HEK293 (cell line): ENCODE results near the gene TPRN.
A peak's percentile ranks its signal among the peaks of the same experiment; 100 is the strongest.

ENCODE experiments used
- GLIS2 ChIP-seq: fragments of 450-650 bp; formaldehyde crosslinking; IDR thresholded peaks from 2 replicates; pipeline ENCODE4 v1.5.1; 2016; ENCODE audit warnings: missing biosample characterization, missing genetic modification characterization
- IKZF3 ChIP-seq: fragments of 450-650 bp; IDR thresholded peaks from 2 replicates; pipeline ENCODE4 v1.5.0; 2018; ENCODE audit warnings: missing biosample characterization, mild to moderate bottlenecking, missing genetic modification characterization, moderate library complexity
- KLF9 ChIP-seq: fragments of 450-650 bp; formaldehyde crosslinking; IDR thresholded peaks from 2 replicates; pipeline ENCODE4 v1.5.1; 2016; ENCODE audit warnings: missing biosample characterization, missing genetic modification characterization, low read depth
- SCRT2 ChIP-seq: fragments of 450-650 bp; formaldehyde crosslinking; IDR thresholded peaks from 2 replicates; pipeline ENCODE4 v1.5.1; 2016; ENCODE audit warnings: missing biosample characterization, missing genetic modification characterization
- WT1 ChIP-seq: fragments of 450-650 bp; formaldehyde crosslinking; IDR thresholded peaks from 2 replicates; pipeline ENCODE4 v1.5.1; 2016; ENCODE audit warnings: missing biosample characterization, missing genetic modification characterization
- ZBTB20 ChIP-seq: fragments of 450-650 bp; formaldehyde crosslinking; IDR thresholded peaks from 2 replicates; pipeline ENCODE4 v1.5.1; 2016; ENCODE audit warnings: missing biosample characterization, missing genetic modification characterization
- ZBTB21 ChIP-seq: fragments of 450-650 bp; formaldehyde crosslinking; IDR thresholded peaks from 2 replicates; pipeline ENCODE4 v1.5.1; 2017; ENCODE audit warnings: missing biosample characterization, missing genetic modification characterization
- ZBTB48 ChIP-seq: fragments of 450-650 bp; formaldehyde crosslinking; IDR thresholded peaks from 2 replicates; pipeline ENCODE4 v1.5.1; 2016; ENCODE audit warnings: missing biosample characterization, missing genetic modification characterization
- ZFHX2 ChIP-seq: fragments of 450-650 bp; formaldehyde crosslinking; conservative IDR thresholded peaks from 2 replicates; pipeline ENCODE4 v1.5.1; 2016; ENCODE audit warnings: missing biosample characterization, missing genetic modification characterization
- ZNF138 ChIP-seq: fragments of 450-650 bp; formaldehyde crosslinking; IDR thresholded peaks from 2 replicates; pipeline ENCODE4 v1.5.1; 2016; ENCODE audit warnings: missing biosample characterization, missing genetic modification characterization, borderline replicate concordance
- ZNF146 ChIP-seq: fragments of 450-650 bp; formaldehyde crosslinking; IDR thresholded peaks from 2 replicates; pipeline ENCODE4 v1.5.1; 2016; ENCODE audit warnings: missing biosample characterization, missing genetic modification characterization
- ZNF184 ChIP-seq: fragments of 450-650 bp; IDR thresholded peaks from 2 replicates; pipeline ENCODE4 v1.5.1; 2018; ENCODE audit warnings: missing biosample characterization, mild to moderate bottlenecking, missing genetic modification characterization
- ZNF2 ChIP-seq: fragments of 450-650 bp; formaldehyde crosslinking; IDR thresholded peaks from 2 replicates; pipeline ENCODE4 v1.5.1; 2016; ENCODE audit warnings: missing biosample characterization, missing genetic modification characterization
- ZNF202 ChIP-seq: fragments of 450-650 bp; formaldehyde crosslinking; IDR thresholded peaks from 2 replicates; pipeline ENCODE4 v1.5.1; 2016; ENCODE audit warnings: missing biosample characterization, missing genetic modification characterization, borderline replicate concordance
- ZNF211 ChIP-seq: fragments of 450-650 bp; formaldehyde crosslinking; IDR thresholded peaks from 2 replicates; pipeline ENCODE4 v1.5.1; 2016; ENCODE audit warnings: low read depth, missing biosample characterization, missing genetic modification characterization
- ZNF214 ChIP-seq: fragments of 450-650 bp; formaldehyde crosslinking; IDR thresholded peaks from 2 replicates; pipeline ENCODE4 v1.5.1; 2017; ENCODE audit warnings: missing biosample characterization, mild to moderate bottlenecking, missing genetic modification characterization, borderline replicate concordance
- ZNF311 ChIP-seq: fragments of 450-650 bp; formaldehyde crosslinking; IDR thresholded peaks from 2 replicates; pipeline ENCODE4 v1.5.1; 2017; ENCODE audit warnings: missing biosample characterization, missing genetic modification characterization, borderline replicate concordance
- ZNF354C ChIP-seq: fragments of 450-650 bp; formaldehyde crosslinking; IDR thresholded peaks from 2 replicates; pipeline ENCODE4 v1.5.1; 2016; ENCODE audit warnings: missing biosample characterization, missing genetic modification characterization, low read depth, borderline replicate concordance
- ZNF404 ChIP-seq: fragments of 450-650 bp; formaldehyde crosslinking; IDR thresholded peaks from 2 replicates; pipeline ENCODE4 v1.5.1; 2017; ENCODE audit warnings: missing biosample characterization, missing genetic modification characterization
- ZNF473 ChIP-seq: fragments of 450-650 bp; formaldehyde crosslinking; IDR thresholded peaks from 2 replicates; pipeline ENCODE4 v1.5.1; 2017; ENCODE audit warnings: missing biosample characterization, missing genetic modification characterization
- ZNF48 ChIP-seq: fragments of 450-650 bp; formaldehyde crosslinking; IDR thresholded peaks from 2 replicates; pipeline ENCODE4 v1.5.1; 2016; ENCODE audit warnings: missing biosample characterization, missing genetic modification characterization
- ZNF596 ChIP-seq: fragments of 450-650 bp; IDR thresholded peaks from 2 replicates; pipeline ENCODE4 v1.5.0; 2018; ENCODE audit warnings: missing biosample characterization, mild to moderate bottlenecking, missing genetic modification characterization, moderate library complexity
- ZNF660 ChIP-seq: fragments of 450-650 bp; IDR thresholded peaks from 2 replicates; pipeline ENCODE4 v1.5.1; 2018; ENCODE audit warnings: missing biosample characterization, mild to moderate bottlenecking, missing genetic modification characterization
- ZNF701 ChIP-seq: fragments of 450-650 bp; formaldehyde crosslinking; IDR thresholded peaks from 2 replicates; pipeline ENCODE4 v1.5.1; 2016; ENCODE audit warnings: missing biosample characterization, missing genetic modification characterization
- ZNF76 ChIP-seq: fragments of 450-650 bp; formaldehyde crosslinking; IDR thresholded peaks from 2 replicates; pipeline ENCODE4; 2016; ENCODE audit warnings: low read depth, missing biosample characterization, missing genetic modification characterization, borderline replicate concordance
- ZNF768 ChIP-seq: fragments of 450-650 bp; formaldehyde crosslinking; IDR thresholded peaks from 2 replicates; pipeline ENCODE4 v1.5.1; 2018; ENCODE audit warnings: missing biosample characterization, mild to moderate bottlenecking, missing genetic modification characterization
- ZNF791 ChIP-seq: fragments of 450-650 bp; formaldehyde crosslinking; IDR thresholded peaks from 2 replicates; pipeline ENCODE4 v1.5.1; 2016; ENCODE audit warnings: missing biosample characterization, missing genetic modification characterization
- ZNF843 ChIP-seq: fragments of 450-650 bp; formaldehyde crosslinking; IDR thresholded peaks from 2 replicates; pipeline ENCODE4 v1.5.1; 2016; ENCODE audit warnings: missing biosample characterization, missing genetic modification characterization
- ZSCAN30 ChIP-seq: fragments of 450-650 bp; IDR thresholded peaks from 2 replicates; pipeline ENCODE4 v1.5.1; 2018; ENCODE audit warnings: missing biosample characterization, mild to moderate bottlenecking, missing genetic modification characterization, moderate library complexity
- TF ChIP-seq, protein P1 (sequence below): IDR thresholded peaks from 2 replicates; pipeline ENCODE4 v1.6.1; 2011; ENCODE audit warnings: mild to moderate bottlenecking, low read depth, low read length, borderline replicate concordance
- TF ChIP-seq, protein P2 (sequence below): fragments of 450-650 bp; formaldehyde crosslinking; IDR thresholded peaks from 2 replicates; pipeline ENCODE4 v1.5.1; 2016; ENCODE audit warnings: missing biosample characterization, missing genetic modification characterization
- TF ChIP-seq, protein P3 (sequence below): fragments of 450-650 bp; formaldehyde crosslinking; IDR thresholded peaks from 2 replicates; pipeline ENCODE4 v1.5.1; 2016; ENCODE audit warnings: missing biosample characterization, missing genetic modification characterization
- TF ChIP-seq, protein P4 (sequence below): fragments of 450-650 bp; formaldehyde crosslinking; IDR thresholded peaks from 2 replicates; pipeline ENCODE4 v1.5.1; 2016; ENCODE audit warnings: missing biosample characterization, missing genetic modification characterization
- TF ChIP-seq, protein P5 (sequence below): fragments of 450-650 bp; formaldehyde crosslinking; IDR thresholded peaks from 2 replicates; pipeline ENCODE4 v1.5.1; 2016; ENCODE audit warnings: missing biosample characterization, missing genetic modification characterization

TPRN gene

DNA sequence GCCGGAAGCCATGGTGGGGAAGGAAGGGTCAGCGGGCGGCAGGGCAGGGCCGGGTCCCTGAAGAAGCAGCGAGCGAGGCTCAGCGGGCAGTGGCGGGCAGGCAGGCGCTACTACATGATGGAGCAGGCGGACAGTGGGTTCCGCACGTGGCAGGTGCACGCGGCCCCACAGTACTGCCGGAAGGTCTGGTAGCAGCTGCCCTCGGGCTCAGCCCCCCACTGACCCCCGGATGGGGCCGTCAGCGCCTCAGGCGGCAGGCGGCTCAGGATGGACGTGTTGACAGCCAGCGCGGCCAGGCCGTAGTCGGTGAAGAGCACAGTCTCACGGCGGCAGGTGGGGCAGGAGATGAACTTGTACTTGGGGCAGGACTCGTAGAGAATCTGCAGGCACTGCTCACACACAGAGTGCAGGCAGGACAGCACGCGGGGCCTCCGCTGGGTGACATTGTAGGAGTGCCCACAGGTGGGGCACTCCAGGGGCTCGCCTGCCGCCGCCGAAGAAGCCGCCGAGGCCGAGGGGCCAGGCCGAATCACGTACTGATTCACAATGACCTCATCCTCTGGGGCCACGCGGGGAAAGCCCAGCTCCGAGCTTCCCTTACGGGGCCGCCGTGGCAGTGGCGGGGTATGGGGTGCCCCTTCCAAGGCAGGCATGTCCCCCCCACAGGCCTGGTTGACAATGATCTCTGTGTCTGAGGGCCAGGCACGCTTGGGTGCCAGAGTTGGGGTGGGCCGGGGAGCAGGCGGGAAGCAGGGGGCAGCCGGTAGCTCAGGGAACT lies 20.0 kb upstream of the TPRN start (continued):
- TF ChIP-seq ZNF214 (tag by site-specific recombination) (no peak), ZNF76 (tag by site-specific recombination) (no peak), ZNF596 (tag by site-specific recombination) (no peak), ZNF404 (tag by site-specific recombination) (no peak), ZNF146 (tag by site-specific recombination) (no peak), ZNF660 (tag by site-specific recombination) (no peak), ZNF184 (tag by site-specific recombination) (no peak), ZNF2 (tag by site-specific recombination) (no peak), ZNF701 (no peak), SCRT2 (tag by site-specific recombination) (peak; percentile 46; the same call in 1 of the 2 replicates), ZNF311 (tag by site-specific recombination) (no peak), ZNF473 (no peak), ZSCAN30 (tag by site-specific recombination) (no peak), ZNF768 (no peak), ZBTB20 (no peak), ZNF843 (no peak), ZNF138 (no peak), ZBTB48 (peak; percentile 24; the same call in 1 of the 2 replicates), ZFHX2 (tag by site-specific recombination) (no peak), IKZF3 (tag by site-specific recombination) (no peak), KLF9 (no peak), ZNF48 (no peak), WT1 (no peak), ZNF211 (tag by site-specific recombination) (no peak), ZNF202 (tag by site-specific recombination) (0 out of 2 replicates have a peak, but pooled peaks have one; percentile 4), ZNF791 (tag by site-specific recombination) (no peak), ZNF354C (tag by site-specific recombination) (no peak), ZBTB21 (no peak), GLIS2 (tag by site-specific recombination) (peak; percentile 50; the same call in 1 of the 2 replicates)
- TF ChIP-seq, protein P1, sequence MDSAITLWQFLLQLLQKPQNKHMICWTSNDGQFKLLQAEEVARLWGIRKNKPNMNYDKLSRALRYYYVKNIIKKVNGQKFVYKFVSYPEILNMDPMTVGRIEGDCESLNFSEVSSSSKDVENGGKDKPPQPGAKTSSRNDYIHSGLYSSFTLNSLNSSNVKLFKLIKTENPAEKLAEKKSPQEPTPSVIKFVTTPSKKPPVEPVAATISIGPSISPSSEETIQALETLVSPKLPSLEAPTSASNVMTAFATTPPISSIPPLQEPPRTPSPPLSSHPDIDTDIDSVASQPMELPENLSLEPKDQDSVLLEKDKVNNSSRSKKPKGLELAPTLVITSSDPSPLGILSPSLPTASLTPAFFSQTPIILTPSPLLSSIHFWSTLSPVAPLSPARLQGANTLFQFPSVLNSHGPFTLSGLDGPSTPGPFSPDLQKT, result no peak
- TF ChIP-seq, protein P2, sequence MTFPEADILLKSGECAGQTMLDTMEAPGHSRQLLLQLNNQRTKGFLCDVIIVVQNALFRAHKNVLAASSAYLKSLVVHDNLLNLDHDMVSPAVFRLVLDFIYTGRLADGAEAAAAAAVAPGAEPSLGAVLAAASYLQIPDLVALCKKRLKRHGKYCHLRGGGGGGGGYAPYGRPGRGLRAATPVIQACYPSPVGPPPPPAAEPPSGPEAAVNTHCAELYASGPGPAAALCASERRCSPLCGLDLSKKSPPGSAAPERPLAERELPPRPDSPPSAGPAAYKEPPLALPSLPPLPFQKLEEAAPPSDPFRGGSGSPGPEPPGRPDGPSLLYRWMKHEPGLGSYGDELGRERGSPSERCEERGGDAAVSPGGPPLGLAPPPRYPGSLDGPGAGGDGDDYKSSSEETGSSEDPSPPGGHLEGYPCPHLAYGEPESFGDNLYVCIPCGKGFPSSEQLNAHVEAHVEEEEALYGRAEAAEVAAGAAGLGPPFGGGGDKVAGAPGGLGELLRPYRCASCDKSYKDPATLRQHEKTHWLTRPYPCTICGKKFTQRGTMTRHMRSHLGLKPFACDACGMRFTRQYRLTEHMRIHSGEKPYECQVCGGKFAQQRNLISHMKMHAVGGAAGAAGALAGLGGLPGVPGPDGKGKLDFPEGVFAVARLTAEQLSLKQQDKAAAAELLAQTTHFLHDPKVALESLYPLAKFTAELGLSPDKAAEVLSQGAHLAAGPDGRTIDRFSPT (tag by site-specific recombination), result 0 out of 2 replicates have a peak, but pooled peaks have one; percentile 42
- TF ChIP-seq, protein P3, sequence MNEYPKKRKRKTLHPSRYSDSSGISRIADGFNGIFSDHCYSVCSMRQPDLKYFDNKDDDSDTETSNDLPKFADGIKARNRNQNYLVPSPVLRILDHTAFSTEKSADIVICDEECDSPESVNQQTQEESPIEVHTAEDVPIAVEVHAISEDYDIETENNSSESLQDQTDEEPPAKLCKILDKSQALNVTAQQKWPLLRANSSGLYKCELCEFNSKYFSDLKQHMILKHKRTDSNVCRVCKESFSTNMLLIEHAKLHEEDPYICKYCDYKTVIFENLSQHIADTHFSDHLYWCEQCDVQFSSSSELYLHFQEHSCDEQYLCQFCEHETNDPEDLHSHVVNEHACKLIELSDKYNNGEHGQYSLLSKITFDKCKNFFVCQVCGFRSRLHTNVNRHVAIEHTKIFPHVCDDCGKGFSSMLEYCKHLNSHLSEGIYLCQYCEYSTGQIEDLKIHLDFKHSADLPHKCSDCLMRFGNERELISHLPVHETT (tag by site-specific recombination), result no peak
- TF ChIP-seq, protein P4, sequence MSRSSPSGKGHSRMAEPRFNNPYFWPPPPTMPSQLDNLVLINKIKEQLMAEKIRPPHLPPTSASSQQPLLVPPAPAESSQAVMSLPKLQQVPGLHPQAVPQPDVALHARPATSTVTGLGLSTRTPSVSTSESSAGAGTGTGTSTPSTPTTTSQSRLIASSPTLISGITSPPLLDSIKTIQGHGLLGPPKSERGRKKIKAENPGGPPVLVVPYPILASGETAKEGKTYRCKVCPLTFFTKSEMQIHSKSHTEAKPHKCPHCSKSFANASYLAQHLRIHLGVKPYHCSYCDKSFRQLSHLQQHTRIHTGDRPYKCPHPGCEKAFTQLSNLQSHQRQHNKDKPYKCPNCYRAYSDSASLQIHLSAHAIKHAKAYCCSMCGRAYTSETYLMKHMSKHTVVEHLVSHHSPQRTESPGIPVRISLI (tag by site-specific recombination), result no peak
- TF ChIP-seq, protein P5, sequence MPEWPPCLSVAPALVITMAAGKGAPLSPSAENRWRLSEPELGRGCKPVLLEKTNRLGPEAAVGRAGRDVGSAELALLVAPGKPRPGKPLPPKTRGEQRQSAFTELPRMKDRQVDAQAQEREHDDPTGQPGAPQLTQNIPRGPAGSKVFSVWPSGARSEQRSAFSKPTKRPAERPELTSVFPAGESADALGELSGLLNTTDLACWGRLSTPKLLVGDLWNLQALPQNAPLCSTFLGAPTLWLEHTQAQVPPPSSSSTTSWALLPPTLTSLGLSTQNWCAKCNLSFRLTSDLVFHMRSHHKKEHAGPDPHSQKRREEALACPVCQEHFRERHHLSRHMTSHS (tag by site-specific recombination), result no peak
